WTC11 (cell line): Measurements from ENCODE around the gene CSTF1. TPM values are rescaled to one million over a fixed set of nuclear protein-coding genes. Genes with fewer than 3 reads are reported as not detected.
"Not testable (repeated sequence)": the region's sequence is repeated elsewhere in the genome, so short reads cannot be mapped to it uniquely, and the experiment has no call there.

Source experiments
- ATAC-seq: fragments of 200-7000 bp; cut with Tn5 transposase; 2 replicates; pipeline ENCODE4 v1.10.0; 2021; ENCODE audit warnings: mild to moderate bottlenecking, moderate library complexity
- CTCF ChIA-PET: fragments of 300-600 bp; sonication (Branson Sonifier 250); formaldehyde crosslinking; loops from one replicate; lab custom pipeline; 2021; ENCODE audit warnings: antibody characterized with exemption; lab: Charles Lee
- POLR2A ChIA-PET: fragments of 350-600 bp; sonication (Branson Sonifier 250); formaldehyde crosslinking; loops from one replicate; lab custom pipeline; 2021; ENCODE audit warnings: antibody characterized with exemption; lab: Charles Lee
- DNase-seq: peaks from one replicate; pipeline ENCODE4 v3.0.0; 2021; ENCODE audit warnings: low spot score
- H3K27ac Mint-ChIP-seq: 2 replicates; pipeline ENCODE4 v1.8.0; 2021; ENCODE audit warnings: mixed read lengths
- H3K27me3 Mint-ChIP-seq: 2 replicates; pipeline ENCODE4 v1.8.0; 2021; ENCODE audit warnings: low read depth, mild to moderate bottlenecking, moderate library complexity, mixed read lengths
- H3K36me3 Mint-ChIP-seq: 2 replicates; pipeline ENCODE4 v1.8.0; 2021; ENCODE audit warnings: mixed read lengths
- H3K4me1 Mint-ChIP-seq: 2 replicates; pipeline ENCODE4 v1.8.0; 2022; ENCODE audit warnings: mixed read lengths
- H3K4me3 Mint-ChIP-seq: 2 replicates; pipeline ENCODE4 v1.8.0; 2021; ENCODE audit warnings: mild to moderate bottlenecking, moderate library complexity, mixed read lengths
- H3K9me3 Mint-ChIP-seq: 2 replicates; pipeline ENCODE4 v1.8.0; 2021; ENCODE audit warnings: mixed read lengths
- ATF2 ChIP-seq: sonication (generic); formaldehyde crosslinking; IDR thresholded peaks from 2 replicates; pipeline ENCODE4 v1.8.1; 2022; ENCODE audit warnings: low read depth, missing genetic modification reagents, borderline replicate concordance
- CBFB ChIP-seq: sonication (generic); formaldehyde crosslinking; IDR thresholded peaks from 2 replicates; pipeline ENCODE4 v1.8.1; 2022; ENCODE audit warnings: mild to moderate bottlenecking, low read depth, missing genetic modification reagents
- CDX4 ChIP-seq: fragments of 250-450 bp; sonication (Bioruptor Pico); IDR thresholded peaks from 2 replicates; pipeline ENCODE4 v1.9.0; 2021; ENCODE audit warnings: moderate library complexity, mild to moderate bottlenecking, inconsistent platforms, borderline replicate concordance
- CREM ChIP-seq: sonication (generic); formaldehyde crosslinking; IDR thresholded peaks from 2 replicates; pipeline ENCODE4 v1.8.1; 2022; ENCODE audit warnings: mild to moderate bottlenecking, missing genetic modification reagents, moderate library complexity
- E2F4 ChIP-seq: sonication (generic); formaldehyde crosslinking; IDR thresholded peaks from 2 replicates; pipeline ENCODE4 v1.8.1; 2022; ENCODE audit warnings: low read depth, mild to moderate bottlenecking, moderate library complexity, missing genetic modification reagents, borderline replicate concordance
- EMX1 ChIP-seq: fragments of 250-450 bp; sonication (Bioruptor Pico); IDR thresholded peaks from 2 replicates; pipeline ENCODE4 v1.8.0; 2021; ENCODE audit warnings: mild to moderate bottlenecking
- GABPB1 ChIP-seq: sonication (generic); formaldehyde crosslinking; IDR thresholded peaks from 2 replicates; pipeline ENCODE4 v1.8.1; 2023; ENCODE audit warnings: mild to moderate bottlenecking, missing genetic modification reagents
- JAZF1 ChIP-seq: fragments of 250-450 bp; sonication (Bioruptor Pico); IDR thresholded peaks from 2 replicates; pipeline ENCODE4 v1.9.0; 2021; ENCODE audit warnings: moderate library complexity, mild to moderate bottlenecking, inconsistent platforms
- NFE2L1 ChIP-seq: sonication (generic); formaldehyde crosslinking; IDR thresholded peaks from 2 replicates; pipeline ENCODE4 v1.8.1; 2023; ENCODE audit warnings: missing genetic modification reagents
- NFYB ChIP-seq: sonication (generic); formaldehyde crosslinking; conservative IDR thresholded peaks from 2 replicates; pipeline ENCODE4 v1.8.0; 2022; ENCODE audit warnings: low read depth, missing genetic modification reagents
- PRDM15 ChIP-seq: sonication (generic); formaldehyde crosslinking; IDR thresholded peaks from 2 replicates; pipeline ENCODE4 v1.8.0; 2022; ENCODE audit warnings: missing genetic modification reagents
- SP1 ChIP-seq: sonication (generic); formaldehyde crosslinking; conservative IDR thresholded peaks from 2 replicates; pipeline ENCODE4 v1.8.1; 2022; ENCODE audit warnings: missing genetic modification reagents
- TEAD1 ChIP-seq: sonication (generic); formaldehyde crosslinking; IDR thresholded peaks from 2 replicates; pipeline ENCODE4 v1.8.0; 2022; ENCODE audit warnings: mild to moderate bottlenecking, missing genetic modification reagents
- ZBTB21 ChIP-seq: sonication (generic); formaldehyde crosslinking; IDR thresholded peaks from 2 replicates; pipeline ENCODE4 v1.8.1; 2023; ENCODE audit warnings: mild to moderate bottlenecking, missing genetic modification reagents, borderline replicate concordance
- ZNF121 ChIP-seq: sonication (generic); formaldehyde crosslinking; IDR thresholded peaks from 2 replicates; pipeline ENCODE4 v1.8.0; 2023; ENCODE audit warnings: missing genetic modification reagents
- ZNF138 ChIP-seq: sonication (generic); formaldehyde crosslinking; conservative IDR thresholded peaks from 2 replicates; pipeline ENCODE4 v1.8.1; 2022; ENCODE audit warnings: mild to moderate bottlenecking, moderate library complexity, missing genetic modification reagents
- total RNA-seq: library from RNA; stranded (reverse); gene quantifications from 3 replicates; pipeline ENCODE4 v1.2.3, GENCODE V29; 2021
- TF ChIP-seq, protein P1 (sequence below): fragments of 250-450 bp; sonication (Bioruptor Pico); IDR thresholded peaks from 2 replicates; pipeline ENCODE4 v1.9.0; 2021; ENCODE audit warnings: mild to moderate bottlenecking
- TF ChIP-seq, protein P2 (sequence below): sonication (generic); formaldehyde crosslinking; IDR thresholded peaks from 2 replicates; pipeline ENCODE4 v1.8.1; 2022; ENCODE audit warnings: mild to moderate bottlenecking, moderate library complexity, missing genetic modification reagents
- TF ChIP-seq, protein P3 (sequence below): sonication (generic); formaldehyde crosslinking; IDR thresholded peaks from 2 replicates; pipeline ENCODE4 v1.8.0; 2022; ENCODE audit warnings: mild to moderate bottlenecking, missing genetic modification reagents
- TF ChIP-seq, protein P4 (sequence below): sonication (generic); formaldehyde crosslinking; IDR thresholded peaks from 2 replicates; pipeline ENCODE4 v1.8.1; 2023; ENCODE audit warnings: mild to moderate bottlenecking, missing genetic modification reagents
- TF ChIP-seq, protein P5 (sequence below): sonication (generic); formaldehyde crosslinking; IDR thresholded peaks from 2 replicates; pipeline ENCODE4 v1.8.0; 2022; ENCODE audit warnings: mild to moderate bottlenecking, missing genetic modification reagents

The CSTF1 gene
- total RNA-seq, 1 experiment from 2014 or later: 58.5 TPM

DNA sequence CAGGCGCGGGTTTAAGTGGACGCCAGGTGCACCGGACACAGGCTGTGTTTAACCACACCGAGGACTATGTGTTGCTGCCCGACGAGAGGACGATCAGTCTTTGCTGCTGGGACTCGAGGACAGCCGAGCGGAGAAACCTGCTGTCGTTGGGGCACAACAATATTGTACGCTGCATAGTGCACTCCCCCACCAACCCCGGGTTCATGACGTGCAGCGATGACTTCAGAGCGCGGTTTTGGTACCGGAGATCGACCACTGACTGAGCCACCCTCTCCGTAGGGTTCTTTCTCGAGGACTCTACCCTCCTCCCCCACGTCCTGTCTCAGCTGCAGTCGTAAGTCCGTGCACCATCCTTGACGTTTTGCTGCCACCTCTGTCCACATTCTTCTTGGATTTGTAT lies 11.0 kb downstream of the CSTF1 start:
- TF ChIP-seq E2F4: no peak
- no peak for TF ChIP-seq EMX1 (CRISPR knock-in tag)
- no peak for TF ChIP-seq ZBTB21
- TF ChIP-seq, protein P1, sequence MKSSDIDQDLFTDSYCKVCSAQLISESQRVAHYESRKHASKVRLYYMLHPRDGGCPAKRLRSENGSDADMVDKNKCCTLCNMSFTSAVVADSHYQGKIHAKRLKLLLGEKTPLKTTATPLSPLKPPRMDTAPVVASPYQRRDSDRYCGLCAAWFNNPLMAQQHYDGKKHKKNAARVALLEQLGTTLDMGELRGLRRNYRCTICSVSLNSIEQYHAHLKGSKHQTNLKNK (CRISPR knock-in tag): no peak
- no peak for TF ChIP-seq NFYB (CRISPR knock-in tag)
- TF ChIP-seq SP1: no peak
- no peak for TF ChIP-seq NFE2L1 (CRISPR knock-in tag)
- no peak for TF ChIP-seq CREM (CRISPR knock-in tag)
- TF ChIP-seq, protein P2, sequence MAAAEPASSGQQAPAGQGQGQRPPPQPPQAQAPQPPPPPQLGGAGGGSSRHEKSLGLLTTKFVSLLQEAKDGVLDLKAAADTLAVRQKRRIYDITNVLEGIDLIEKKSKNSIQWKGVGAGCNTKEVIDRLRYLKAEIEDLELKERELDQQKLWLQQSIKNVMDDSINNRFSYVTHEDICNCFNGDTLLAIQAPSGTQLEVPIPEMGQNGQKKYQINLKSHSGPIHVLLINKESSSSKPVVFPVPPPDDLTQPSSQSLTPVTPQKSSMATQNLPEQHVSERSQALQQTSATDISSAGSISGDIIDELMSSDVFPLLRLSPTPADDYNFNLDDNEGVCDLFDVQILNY: no peak
- TF ChIP-seq GABPB1 (CRISPR knock-in tag): no peak
- TF ChIP-seq ZNF138 (CRISPR knock-in tag): no peak
- no peak for TF ChIP-seq ZNF121 (CRISPR knock-in tag)
- TF ChIP-seq, protein P3, sequence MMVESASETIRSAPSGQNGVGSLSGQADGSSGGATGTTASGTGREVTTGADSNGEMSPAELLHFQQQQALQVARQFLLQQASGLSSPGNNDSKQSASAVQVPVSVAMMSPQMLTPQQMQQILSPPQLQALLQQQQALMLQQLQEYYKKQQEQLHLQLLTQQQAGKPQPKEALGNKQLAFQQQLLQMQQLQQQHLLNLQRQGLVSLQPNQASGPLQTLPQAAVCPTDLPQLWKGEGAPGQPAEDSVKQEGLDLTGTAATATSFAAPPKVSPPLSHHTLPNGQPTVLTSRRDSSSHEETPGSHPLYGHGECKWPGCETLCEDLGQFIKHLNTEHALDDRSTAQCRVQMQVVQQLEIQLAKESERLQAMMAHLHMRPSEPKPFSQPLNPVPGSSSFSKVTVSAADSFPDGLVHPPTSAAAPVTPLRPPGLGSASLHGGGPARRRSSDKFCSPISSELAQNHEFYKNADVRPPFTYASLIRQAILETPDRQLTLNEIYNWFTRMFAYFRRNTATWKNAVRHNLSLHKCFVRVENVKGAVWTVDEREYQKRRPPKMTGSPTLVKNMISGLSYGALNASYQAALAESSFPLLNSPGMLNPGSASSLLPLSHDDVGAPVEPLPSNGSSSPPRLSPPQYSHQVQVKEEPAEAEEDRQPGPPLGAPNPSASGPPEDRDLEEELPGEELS (CRISPR knock-in tag): no peak
- TF ChIP-seq, protein P4, sequence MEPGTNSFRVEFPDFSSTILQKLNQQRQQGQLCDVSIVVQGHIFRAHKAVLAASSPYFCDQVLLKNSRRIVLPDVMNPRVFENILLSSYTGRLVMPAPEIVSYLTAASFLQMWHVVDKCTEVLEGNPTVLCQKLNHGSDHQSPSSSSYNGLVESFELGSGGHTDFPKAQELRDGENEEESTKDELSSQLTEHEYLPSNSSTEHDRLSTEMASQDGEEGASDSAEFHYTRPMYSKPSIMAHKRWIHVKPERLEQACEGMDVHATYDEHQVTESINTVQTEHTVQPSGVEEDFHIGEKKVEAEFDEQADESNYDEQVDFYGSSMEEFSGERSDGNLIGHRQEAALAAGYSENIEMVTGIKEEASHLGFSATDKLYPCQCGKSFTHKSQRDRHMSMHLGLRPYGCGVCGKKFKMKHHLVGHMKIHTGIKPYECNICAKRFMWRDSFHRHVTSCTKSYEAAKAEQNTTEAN (CRISPR knock-in tag): no peak
- TF ChIP-seq, protein P5, sequence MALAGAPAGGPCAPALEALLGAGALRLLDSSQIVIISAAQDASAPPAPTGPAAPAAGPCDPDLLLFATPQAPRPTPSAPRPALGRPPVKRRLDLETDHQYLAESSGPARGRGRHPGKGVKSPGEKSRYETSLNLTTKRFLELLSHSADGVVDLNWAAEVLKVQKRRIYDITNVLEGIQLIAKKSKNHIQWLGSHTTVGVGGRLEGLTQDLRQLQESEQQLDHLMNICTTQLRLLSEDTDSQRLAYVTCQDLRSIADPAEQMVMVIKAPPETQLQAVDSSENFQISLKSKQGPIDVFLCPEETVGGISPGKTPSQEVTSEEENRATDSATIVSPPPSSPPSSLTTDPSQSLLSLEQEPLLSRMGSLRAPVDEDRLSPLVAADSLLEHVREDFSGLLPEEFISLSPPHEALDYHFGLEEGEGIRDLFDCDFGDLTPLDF (CRISPR knock-in tag): no peak
- TF ChIP-seq CBFB (CRISPR knock-in tag): no peak
- DNase-seq (no peak), ATAC-seq (no peak)
- ChIA-PET POLR2A (no interaction called here), CTCF (no interaction called here)
- no peaks in the 10 kb centered on the region for H3K4me1 Mint-ChIP-seq
- H3K36me3 Mint-ChIP-seq: peaks cover 76% of the 10 kb centered on the region
- H3K27me3 Mint-ChIP-seq: no peaks in the 10 kb centered on the region
- H3K9me3 Mint-ChIP-seq: no peaks in the 10 kb centered on the region
- H3K27ac Mint-ChIP-seq: no peak overlapping the region
- no peak overlapping the region for H3K4me3 Mint-ChIP-seq

DNA sequence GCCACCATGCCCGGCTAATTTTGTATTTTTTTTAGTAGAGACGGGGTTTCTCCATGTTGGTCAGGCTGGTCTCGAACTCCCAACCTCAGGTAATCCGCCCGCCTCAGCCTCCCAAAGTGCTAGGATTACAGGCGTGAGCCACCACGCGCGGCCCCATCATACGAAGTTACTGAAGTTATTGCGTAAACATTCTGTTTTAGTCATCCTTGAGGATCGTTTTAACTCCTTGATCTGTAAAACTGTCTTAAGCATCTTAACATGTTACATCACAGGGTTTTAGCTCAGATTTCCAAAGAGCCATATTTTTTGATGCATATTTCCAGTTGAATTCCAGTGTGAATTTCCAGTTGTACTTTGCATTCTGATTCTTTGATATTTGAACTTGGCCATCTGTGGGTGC lies 12.9 kb downstream of the CSTF1 start:
- H3K9me3 Mint-ChIP-seq, H3K27ac Mint-ChIP-seq, CTCF ChIA-PET, H3K4me3 Mint-ChIP-seq, POLR2A ChIA-PET, H3K27me3 Mint-ChIP-seq, DNase-seq, H3K4me1 Mint-ChIP-seq, ATAC-seq: not testable (repeated sequence)
- H3K36me3 Mint-ChIP-seq: peaks cover 60% of the 10 kb centered on the region

GRCh38 chr20:56406910-56407309 lies 14.5 kb downstream of the CSTF1 start:
- ATAC-seq: no peak
- Mint-ChIP-seq H3K27ac (no peak overlapping the region), H3K4me1 (no peaks in the 10 kb centered on the region), H3K4me3 (no peak overlapping the region), H3K27me3 (no peaks in the 10 kb centered on the region), H3K9me3 (no peaks in the 10 kb centered on the region), H3K36me3 (peaks cover 46% of the 10 kb centered on the region)
- no peak for DNase-seq
- POLR2A ChIA-PET: no interaction called here
- CTCF ChIA-PET: no interaction called here
- no peak for TF ChIP-seq ATF2
- no peak for TF ChIP-seq CDX4 (CRISPR knock-in tag)
- no peak for TF ChIP-seq PRDM15 (CRISPR knock-in tag)
- TF ChIP-seq ZBTB21: no peak
- no peak for TF ChIP-seq JAZF1 (CRISPR knock-in tag)
- TF ChIP-seq TEAD1 (CRISPR knock-in tag): no peak
- no peak for TF ChIP-seq NFE2L1 (CRISPR knock-in tag)
